ENCODE results near the gene CYTH1.

CYTH1 gene

GRCh38 chr17:78705071-78705470 is 77.0 kb downstream of the CYTH1 start:
- Mint-ChIP-seq H3K27ac (peak overlapping the region in 1 of 2 donors; percentile 12), H3K9me3 (no peaks in the 10 kb centered on the region), H3K27me3 (no peaks in the 10 kb centered on the region), H3K36me3 (ENCODE audit: insufficient read depth) (peaks cover 98% of the 10 kb centered on the region), H3K4me3 (no peak overlapping the region), H3K4me1 (ENCODE audit: low read depth in 2 of 2) (peaks cover 20 to 26% of the 10 kb centered on the region in 2 donors)
- ATAC-seq (replicated peaks) (no peak), DNase-seq (no peak)

- Mint-ChIP-seq H3K27ac (no peak overlapping the region), H3K9me3 (no peaks in the 10 kb centered on the region), H3K36me3 (ENCODE audit: insufficient read depth) (peaks cover 98% of the 10 kb centered on the region), H3K4me1 (ENCODE audit: low read depth in 2 of 2) (peaks cover 16 to 22% of the 10 kb centered on the region in 2 donors), H3K4me3 (no peak overlapping the region), H3K27me3 (no peaks in the 10 kb centered on the region)
- no peak for DNase-seq
- no peak for ATAC-seq (replicated peaks)
These were observed 77.5 kb downstream of the CYTH1 start for GRCh38 chr17:78704594-78704993.

GRCh38 chr17:78697554-78698343 is 84.3 kb downstream of the CYTH1 start:
- no peak for DNase-seq
- Mint-ChIP-seq H3K9me3 (no peaks in the 10 kb centered on the region), H3K27me3 (no peaks in the 10 kb centered on the region), H3K4me3 (no peak overlapping the region), H3K36me3 (ENCODE audit: insufficient read depth) (peaks cover 100% of the 10 kb centered on the region), H3K27ac (peak overlapping the region; percentile 49 to 62), H3K4me1 (ENCODE audit: low read depth in 2 of 2) (peaks cover 16 to 23% of the 10 kb centered on the region in 2 donors)
- ATAC-seq (replicated peaks) = no peak

- Mint-ChIP-seq H3K27me3 (no peaks in the 10 kb centered on the region), H3K4me1 (ENCODE audit: low read depth in 2 of 2) (peaks cover 22 to 23% of the 10 kb centered on the region in 2 donors), H3K9me3 (no peaks in the 10 kb centered on the region), H3K4me3 (no peak overlapping the region), H3K27ac (peak overlapping the region; percentile 33 to 62), H3K36me3 (ENCODE audit: insufficient read depth) (peaks cover 100% of the 10 kb centered on the region)
- DNase-seq (no peak), ATAC-seq (replicated peaks) (no peak)
These were observed 85.0 kb downstream of the CYTH1 start for GRCh38 chr17:78697122-78697521.

GRCh38 chr17:78696016-78696982 is 85.8 kb downstream of the CYTH1 start:
- H3K4me1 Mint-ChIP-seq (ENCODE audit: low read depth in 2 of 2) = peaks cover 23% of the 10 kb centered on the region in 2 donors
- DNase-seq (no peak), ATAC-seq (replicated peaks) (no peak)
- peak overlapping the region; percentile 33 to 62 for H3K27ac Mint-ChIP-seq
- H3K9me3 Mint-ChIP-seq = no peaks in the 10 kb centered on the region
- H3K4me3 Mint-ChIP-seq = no peak overlapping the region
- H3K36me3 Mint-ChIP-seq (ENCODE audit: insufficient read depth) = peaks cover 100% of the 10 kb centered on the region
- no peaks in the 10 kb centered on the region for H3K27me3 Mint-ChIP-seq

GRCh38 chr17:78694805-78695531 is 87.1 kb downstream of the CYTH1 start:
- no peak for DNase-seq
- no peaks in the 10 kb centered on the region for H3K9me3 Mint-ChIP-seq
- H3K27ac Mint-ChIP-seq = peak overlapping the region in 1 of 2 donors; percentile 18
- peaks cover 23% of the 10 kb centered on the region in 2 donors for H3K4me1 Mint-ChIP-seq (ENCODE audit: low read depth in 2 of 2)
- H3K4me3 Mint-ChIP-seq = no peak overlapping the region
- H3K36me3 Mint-ChIP-seq (ENCODE audit: insufficient read depth) = peaks cover 99% of the 10 kb centered on the region
- ATAC-seq (replicated peaks) = no peak
- no peaks in the 10 kb centered on the region for H3K27me3 Mint-ChIP-seq

GRCh38 chr17:78693346-78694083 is 88.6 kb downstream of the CYTH1 start:
- ATAC-seq (replicated peaks) (no peak), DNase-seq (no peak)
- Mint-ChIP-seq H3K4me1 (ENCODE audit: low read depth in 2 of 2) (peaks cover 25 to 28% of the 10 kb centered on the region in 2 donors), H3K36me3 (ENCODE audit: insufficient read depth) (peaks cover 99% of the 10 kb centered on the region), H3K4me3 (no peak overlapping the region), H3K27ac (peak overlapping the region; percentile 3 to 79), H3K27me3 (no peaks in the 10 kb centered on the region), H3K9me3 (no peaks in the 10 kb centered on the region)

- H3K27ac Mint-ChIP-seq = peak overlapping the region; percentile 3 to 79
- no peaks in the 10 kb centered on the region for H3K27me3 Mint-ChIP-seq
- no peak for DNase-seq
- no peak for ATAC-seq (replicated peaks)
- no peaks in the 10 kb centered on the region for H3K9me3 Mint-ChIP-seq
- peaks cover 99% of the 10 kb centered on the region for H3K36me3 Mint-ChIP-seq (ENCODE audit: insufficient read depth)
- no peak overlapping the region for H3K4me3 Mint-ChIP-seq
- peaks cover 23 to 27% of the 10 kb centered on the region in 2 donors for H3K4me1 Mint-ChIP-seq (ENCODE audit: low read depth in 2 of 2)
These were observed 89.5 kb downstream of the CYTH1 start for GRCh38 chr17:78692460-78693010.

GRCh38 chr17:78689029-78689428 is 93.0 kb downstream of the CYTH1 start:
- peak; percentile 49 for ATAC-seq (replicated peaks)

GRCh38 chr17:78687944-78688343 is 94.1 kb downstream of the CYTH1 start:
- H3K4me1 Mint-ChIP-seq (ENCODE audit: low read depth in 2 of 2) = peaks cover 5 to 13% of the 10 kb centered on the region in 2 donors
- DNase-seq (no peak), ATAC-seq (replicated peaks) (no peak)
- peak overlapping the region in 1 of 2 donors; percentile 29 for H3K27ac Mint-ChIP-seq
- no peak overlapping the region for H3K4me3 Mint-ChIP-seq
- H3K27me3 Mint-ChIP-seq = no peaks in the 10 kb centered on the region
- no peaks in the 10 kb centered on the region for H3K9me3 Mint-ChIP-seq
- H3K36me3 Mint-ChIP-seq (ENCODE audit: insufficient read depth) = peaks cover 99% of the 10 kb centered on the region

More at GRCh38 chr17:78689029-78689428, 93.0 kb downstream of the CYTH1 start:
- Mint-ChIP-seq H3K4me1 (ENCODE audit: low read depth in 2 of 2) (peaks cover 5 to 12% of the 10 kb centered on the region in 2 donors), H3K4me3 (no peak overlapping the region), H3K27ac (peak overlapping the region; percentile 12 to 26), H3K36me3 (ENCODE audit: insufficient read depth) (peaks cover 99% of the 10 kb centered on the region), H3K27me3 (no peaks in the 10 kb centered on the region), H3K9me3 (no peaks in the 10 kb centered on the region)
- no peak for DNase-seq

GRCh38 chr17:78687125-78687524 is 94.9 kb downstream of the CYTH1 start:
- H3K4me3 Mint-ChIP-seq = no peak overlapping the region
- H3K36me3 Mint-ChIP-seq (ENCODE audit: insufficient read depth) = peaks cover 99% of the 10 kb centered on the region
- H3K9me3 Mint-ChIP-seq = no peaks in the 10 kb centered on the region
- DNase-seq (no peak), ATAC-seq (replicated peaks) (no peak)
- H3K27ac Mint-ChIP-seq = peak overlapping the region in 1 of 2 donors; percentile 56
- no peaks in the 10 kb centered on the region for H3K27me3 Mint-ChIP-seq
- H3K4me1 Mint-ChIP-seq (ENCODE audit: low read depth in 2 of 2) = peaks cover 7 to 10% of the 10 kb centered on the region in 2 donors

- no peak for ATAC-seq (replicated peaks)
- H3K4me1 Mint-ChIP-seq (ENCODE audit: low read depth in 2 of 2) = peaks cover 8 to 15% of the 10 kb centered on the region in 2 donors
- H3K4me3 Mint-ChIP-seq = no peak overlapping the region
- no peak for DNase-seq
- H3K36me3 Mint-ChIP-seq (ENCODE audit: insufficient read depth) = peaks cover 100% of the 10 kb centered on the region
- H3K27ac Mint-ChIP-seq = peak overlapping the region in 1 of 2 donors; percentile 86
- H3K27me3 Mint-ChIP-seq = no peaks in the 10 kb centered on the region
- no peaks in the 10 kb centered on the region for H3K9me3 Mint-ChIP-seq
These were observed 98.0 kb downstream of the CYTH1 start for GRCh38 chr17:78684026-78684425.

All from effector memory CD8-positive, alpha-beta T cell (primary cell).